Measurements from ENCODE around the gene MEF2D.
A peak's percentile ranks its signal among the peaks of the same experiment; 100 is the strongest.

MEF2D gene

GRCh38 chr1:156486421-156487344, 13.9 kb downstream of the MEF2D start:
- no peak for DNase-seq

- DNase-seq, result no peak
Observed at GRCh38 chr1:156485984-156486383, 14.6 kb downstream of the MEF2D start.

GRCh38 chr1:156484480-156485058, 16.0 kb downstream of the MEF2D start:
- DNase-seq, result no peak

- DNase-seq, result no peak
Observed at GRCh38 chr1:156483397-156483796, 17.2 kb downstream of the MEF2D start.

- no peak for DNase-seq
Observed at GRCh38 chr1:156482276-156482675, 18.3 kb downstream of the MEF2D start.

GRCh38 chr1:156481527-156481926, 19.0 kb downstream of the MEF2D start:
- peak in 1 of 5 donors; percentile 41 for DNase-seq

- DNase-seq, result peak; percentile 58 to 78 (median 72)
Observed at GRCh38 chr1:156480411-156481192, 20.0 kb downstream of the MEF2D start.

- DNase-seq, result no peak
Observed at GRCh38 chr1:156480016-156480370, 20.6 kb downstream of the MEF2D start.

- DNase-seq, result no peak
Observed at GRCh38 chr1:156479093-156480015, 21.2 kb downstream of the MEF2D start.

- no peak for DNase-seq
Observed at GRCh38 chr1:156478250-156478627, 22.3 kb downstream of the MEF2D start.

- no peak for DNase-seq
Observed at GRCh38 chr1:156477526-156478249, 22.9 kb downstream of the MEF2D start.

GRCh38 chr1:156476501-156477298, 23.9 kb downstream of the MEF2D start:
- DNase-seq, result no peak

GRCh38 chr1:156475568-156476500, 24.7 kb downstream of the MEF2D start:
- DNase-seq, result no peak

GRCh38 chr1:156474966-156475365, 25.6 kb downstream of the MEF2D start:
- DNase-seq, result no peak

- no peak for DNase-seq
Observed at GRCh38 chr1:156471496-156472490, 28.8 kb downstream of the MEF2D start.

- no peak for DNase-seq
Observed at GRCh38 chr1:156470473-156470872, 30.1 kb downstream of the MEF2D start.

GRCh38 chr1:156468693-156469345, 31.8 kb downstream of the MEF2D start:
- DNase-seq, result no peak

GRCh38 chr1:156467906-156468305, 32.7 kb downstream of the MEF2D start:
- no peak for DNase-seq
